Heart left ventricle (tissue), 16 donors: ENCODE measurements around the gene HERC2. TPM values are rescaled to one million over a fixed set of nuclear protein-coding genes. Genes with fewer than 3 reads are reported as not detected.

ENCODE experiments used
- ATAC-seq, 4 donors: fragments of 200-7000 bp; cut with Tn5 transposase; one replicate each; pipeline ENCODE4 v1.9.1; 2020 to 2022; ENCODE audit warnings: moderate library complexity in 4 of 4, mild to moderate bottlenecking in 3 of 4, moderate number of reproducible peaks in 1 of 4
- DNase-seq, 5 donors: peaks; one replicate each; pipeline ENCODE4 v3.0.0-alpha.2; 2020
- H3K27ac ChIP-seq, 12 donors: fragments of 200-600 bp; sonication (generic) in 4 of 12; one replicate each; pipeline versions ENCODE4 v1.5.0 to v1.8.0; 2016 to 2022; ENCODE audit warnings: mild to moderate bottlenecking in 2 of 12
- H3K27me3 ChIP-seq, 9 donors: fragments of 200-600 bp; sonication (generic) in 2 of 9; one replicate each; pipeline versions ENCODE4 v1.5.1 to v1.8.0; 2016 to 2022; ENCODE audit warnings: mild to moderate bottlenecking in 3 of 9
- H3K36me3 ChIP-seq, 9 donors: fragments of 200-600 bp; sonication (generic) in 2 of 9; one replicate each; pipeline versions ENCODE4 v1.5.0 to v1.8.0; 2018 to 2022; ENCODE audit warnings: mild to moderate bottlenecking in 2 of 9
- H3K4me1 ChIP-seq, 12 donors: fragments of 200-600 bp; sonication (generic) in 4 of 12; one replicate each; pipeline versions ENCODE4 v1.5.0 to v1.8.0; 2016 to 2022; ENCODE audit warnings: mild to moderate bottlenecking in 3 of 12
- H3K4me3 ChIP-seq, 12 donors: fragments of 200-600 bp; sonication (generic) in 4 of 12; one replicate each; pipeline versions ENCODE4 v1.5.0 to v1.8.0; 2017 to 2022; ENCODE audit warnings: mild to moderate bottlenecking in 9 of 12, moderate library complexity in 4 of 12
- H3K9me3 ChIP-seq, 12 donors: fragments of 200-600 bp; sonication (generic) in 4 of 12; one replicate each; pipeline versions ENCODE4 v1.5.0 to v1.8.0; 2016 to 2022; ENCODE audit warnings: mild to moderate bottlenecking in 1 of 12
- POLR2A ChIP-seq, 2 donors: fragments of 450-650 bp; IDR thresholded peaks; one replicate each; pipeline ENCODE4 v1.6.1; 2017; ENCODE audit warnings: antibody characterized with exemption in 2 of 2, mild to moderate bottlenecking in 2 of 2, moderate library complexity in 2 of 2
- WGBS, 4 donors: extraction: QIAGEN DNeasy Blood & Tissue Kit in 2 of 4; methylation state at CpG; one replicate each; pipeline versions ENCODE4 v1.1.5 to v1.1.7; 2013 to 2018; 5-methylcytosine and 5-hydroxymethylcytosine counted together
- intact Hi-C, 10 donors: fragments of 100-400 bp; cut with DNase I; formaldehyde crosslinking; loops; one replicate each; pipeline versions ENCODE4 v1.11.1 to v1.14.2; 2022
- polyA plus RNA-seq, 2 donors: library from polyadenylated mRNA; stranded (reverse); fragments of 200-250 nt; gene quantifications; one replicate each; pipeline ENCODE4 v1.2.3, GENCODE V29; 2013
- total RNA-seq, 9 donors: library from RNA; depleted of rRNA in 2 of 9; stranded (reverse); fragments of >200 nt in 2 of 9; fragmentation: NEBNext Ultra II Directional in 3 of 9; extraction: Animal tissue kit (Norgen Biotek cat#: 25700) in 3 of 9; gene quantifications; one replicate each; pipeline versions ENCODE4 v1.1.0 to v1.2.4, GENCODE V29; 2016 to 2023
- TF ChIP-seq, protein P1 (sequence below), 12 donors: fragments of 200-600 bp; sonication (generic) in 4 of 12; IDR thresholded peaks; one replicate each; pipeline versions ENCODE4 v1.5.0 to v1.8.0; 2018 to 2022; ENCODE audit warnings: antibody characterized with exemption in 12 of 12, mild to moderate bottlenecking in 5 of 12
- donor health status: ischemic (EF 13 %, LVEDD 7.1; RV severe dilation, severe dysfunction).
- donor health status: healthy with polysubstance abuse.
- donor health status: DM: no; HTN: yes; CAD: no.
- donor health status: DM: no; HTN: no; CAD: no.
- donor health status: ischemic (EF 25% LVEDD 6.9; RV normal size, moderate dysfunction).
- donor health status: ischemic (EF 25% LVEDD 5.7; RV mildly dilated, moderate dysfunction).
- donor health status: healthy.
- donor health status: DM: yes; HTN: yes; CAD: no.
- donor health status: ischemic (EF 35%, LVEDD 5.7; RV mildly dilated, moderate dysfunction).
- donor health status: nonischemic (EF 11% LVEDD 7.7; RV severe dilation, severe dysfunction).
- donor health status: DM: yes; HTN: yes; CAD: no.
- donor health status: PGD.
- donor health status: ischemic (EF 29% LVEDD 5.4; RV normal size, mild dysfunction).
- donor health status: nonischemic (EF 23%, LVEDD 6.1; RV moderate dilation, normal function).

The HERC2 gene
- total and polyA plus RNA-seq, 11 donors = 25.9 to 70.5 (median 59.0) TPM

- Histone ChIP-seq H3K27ac (peak overlapping the region in 7 of 12 donors; percentile 27 to 76 (median 45)), H3K4me1 (peaks cover 0 to 44% (median 31%) of the 10 kb centered on the region in 12 donors), H3K36me3 (no peaks in the 10 kb centered on the region), H3K27me3 (peaks cover 0 to 85% (median 24%) of the 10 kb centered on the region in 9 donors), H3K4me3 (peak overlapping the region; percentile 35 to 61 (median 50)), H3K9me3 (peaks cover 0 to 20% (median 11%) of the 10 kb centered on the region in 12 donors)
- DNase-seq (no peak), ATAC-seq (peak in 3 of 4 donors; percentile 21 to 56 (median 48))
- TF ChIP-seq POLR2A (IDR thresholded peaks at IDR 0.05) = no peak
- TF ChIP-seq, protein P1, sequence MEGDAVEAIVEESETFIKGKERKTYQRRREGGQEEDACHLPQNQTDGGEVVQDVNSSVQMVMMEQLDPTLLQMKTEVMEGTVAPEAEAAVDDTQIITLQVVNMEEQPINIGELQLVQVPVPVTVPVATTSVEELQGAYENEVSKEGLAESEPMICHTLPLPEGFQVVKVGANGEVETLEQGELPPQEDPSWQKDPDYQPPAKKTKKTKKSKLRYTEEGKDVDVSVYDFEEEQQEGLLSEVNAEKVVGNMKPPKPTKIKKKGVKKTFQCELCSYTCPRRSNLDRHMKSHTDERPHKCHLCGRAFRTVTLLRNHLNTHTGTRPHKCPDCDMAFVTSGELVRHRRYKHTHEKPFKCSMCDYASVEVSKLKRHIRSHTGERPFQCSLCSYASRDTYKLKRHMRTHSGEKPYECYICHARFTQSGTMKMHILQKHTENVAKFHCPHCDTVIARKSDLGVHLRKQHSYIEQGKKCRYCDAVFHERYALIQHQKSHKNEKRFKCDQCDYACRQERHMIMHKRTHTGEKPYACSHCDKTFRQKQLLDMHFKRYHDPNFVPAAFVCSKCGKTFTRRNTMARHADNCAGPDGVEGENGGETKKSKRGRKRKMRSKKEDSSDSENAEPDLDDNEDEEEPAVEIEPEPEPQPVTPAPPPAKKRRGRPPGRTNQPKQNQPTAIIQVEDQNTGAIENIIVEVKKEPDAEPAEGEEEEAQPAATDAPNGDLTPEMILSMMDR (IDR thresholded peaks at IDR 0.05) = no peak
- intact Hi-C loops = no loop called here
- 2 to 18% (median 4%) methylated on average over 12 to 76 of the region's 76 CpGs for WGBS, 4 donors
Observed at GRCh38 chr15:28094732-28095521, 227.1 kb downstream of the HERC2 start.

- Histone ChIP-seq H3K27ac (no peak overlapping the region), H3K36me3 (no peaks in the 10 kb centered on the region), H3K9me3 (peaks cover 0 to 20% (median 11%) of the 10 kb centered on the region in 12 donors), H3K4me3 (peak overlapping the region in 1 of 12 donors; percentile 60), H3K4me1 (peaks cover 0 to 36% (median 28%) of the 10 kb centered on the region in 12 donors), H3K27me3 (peaks cover 0 to 76% (median 22%) of the 10 kb centered on the region in 9 donors)
- no peak for TF ChIP-seq POLR2A (IDR thresholded peaks at IDR 0.05)
- TF ChIP-seq, protein P1 (IDR thresholded peaks at IDR 0.05) = no peak
- DNase-seq (no peak), ATAC-seq (no peak)
- WGBS, 4 donors = 54 to 69% (median 66%) methylated on average over 14 to 20 of the region's 20 CpGs
- intact Hi-C loops = no loop called here
Observed at GRCh38 chr15:28093752-28094535, 228.0 kb downstream of the HERC2 start.

- DNase-seq = no peak
- Histone ChIP-seq H3K9me3 (peaks cover 0 to 20% (median 13%) of the 10 kb centered on the region in 12 donors), H3K27me3 (peaks cover 0 to 49% (median 15%) of the 10 kb centered on the region in 9 donors), H3K4me3 (no peak overlapping the region), H3K36me3 (no peaks in the 10 kb centered on the region), H3K4me1 (peaks cover 0 to 22% (median 17%) of the 10 kb centered on the region in 12 donors), H3K27ac (no peak overlapping the region)
- TF ChIP-seq, protein P1 (IDR thresholded peaks at IDR 0.05) = no peak
- TF ChIP-seq POLR2A (IDR thresholded peaks at IDR 0.05) = no peak
- WGBS, 4 donors = 91 to 97% (median 96%) methylated on average over 2 of the region's 2 CpGs
- intact Hi-C loops = no loop called here
- no peak for ATAC-seq
Observed at GRCh38 chr15:28091313-28091712, 230.7 kb downstream of the HERC2 start.
